ENCODE data around the gene SLC22A2.

The SLC22A2 gene

GRCh38 chr6:160274871-160275510 is 16.4 kb upstream of the SLC22A2 start:
- DNase-seq (ENCODE audit: low read depth in 1 of 2, low spot score in 1 of 2): no peak

- no peak for DNase-seq (ENCODE audit: low read depth in 1 of 2, low spot score in 1 of 2)
Measured at GRCh38 chr6:160273750-160274149, 15.1 kb upstream of the SLC22A2 start.

GRCh38 chr6:160273196-160273595 is 14.6 kb upstream of the SLC22A2 start:
- DNase-seq (ENCODE audit: low read depth in 1 of 2, low spot score in 1 of 2): no peak

- DNase-seq (ENCODE audit: low read depth in 1 of 2, low spot score in 1 of 2): no peak
Measured at GRCh38 chr6:160272707-160273106, 14.1 kb upstream of the SLC22A2 start.

- no peak for DNase-seq (ENCODE audit: low read depth in 1 of 2, low spot score in 1 of 2)
Measured at GRCh38 chr6:160270347-160270746, 11.7 kb upstream of the SLC22A2 start.

- DNase-seq (ENCODE audit: low read depth in 1 of 2, low spot score in 1 of 2): no peak
Measured at GRCh38 chr6:160269771-160270170, 11.2 kb upstream of the SLC22A2 start.

- no peak for DNase-seq (ENCODE audit: low read depth in 1 of 2, low spot score in 1 of 2)
Measured at GRCh38 chr6:160269023-160269521, 10.5 kb upstream of the SLC22A2 start.

GRCh38 chr6:160267102-160267501 is 8.5 kb upstream of the SLC22A2 start:
- no peak for DNase-seq (ENCODE audit: low read depth in 1 of 2, low spot score in 1 of 2)

GRCh38 chr6:160265869-160266476 is 7.4 kb upstream of the SLC22A2 start:
- no peak for DNase-seq (ENCODE audit: low read depth in 1 of 2, low spot score in 1 of 2)

- DNase-seq (ENCODE audit: low read depth in 1 of 2, low spot score in 1 of 2): no peak
Measured at GRCh38 chr6:160264061-160264612, 5.5 kb upstream of the SLC22A2 start.

- DNase-seq (ENCODE audit: low read depth in 1 of 2, low spot score in 1 of 2): no peak
Measured at GRCh38 chr6:160263196-160263939, 4.7 kb upstream of the SLC22A2 start.

- DNase-seq (ENCODE audit: low read depth in 1 of 2, low spot score in 1 of 2): no peak
Measured at GRCh38 chr6:160261991-160262680, 3.5 kb upstream of the SLC22A2 start.

GRCh38 chr6:160260803-160261450 is 2.3 kb upstream of the SLC22A2 start:
- no peak for DNase-seq (ENCODE audit: low read depth in 1 of 2, low spot score in 1 of 2)

GRCh38 chr6:160260367-160260766 is 1.7 kb upstream of the SLC22A2 start:
- no peak for DNase-seq (ENCODE audit: low read depth in 1 of 2, low spot score in 1 of 2)

GRCh38 chr6:160259598-160259997 is 977 bp upstream of the SLC22A2 start:
- no peak for DNase-seq (ENCODE audit: low read depth in 1 of 2, low spot score in 1 of 2)

GRCh38 chr6:160259143-160259425 is 463 bp upstream of the SLC22A2 start:
- DNase-seq (ENCODE audit: low read depth in 1 of 2, low spot score in 1 of 2): no peak

- DNase-seq (ENCODE audit: low read depth in 1 of 2, low spot score in 1 of 2): no peak
Measured at GRCh38 chr6:160256445-160256844, 2.2 kb downstream of the SLC22A2 start.

- no peak for DNase-seq (ENCODE audit: low read depth in 1 of 2, low spot score in 1 of 2)
Measured at GRCh38 chr6:160254467-160255312, 3.9 kb downstream of the SLC22A2 start.

GRCh38 chr6:160253714-160254113 is 4.9 kb downstream of the SLC22A2 start:
- DNase-seq (ENCODE audit: low read depth in 1 of 2, low spot score in 1 of 2): no peak

- no peak for DNase-seq (ENCODE audit: low read depth in 1 of 2, low spot score in 1 of 2)
Measured at GRCh38 chr6:160253292-160253691, 5.3 kb downstream of the SLC22A2 start.

Measured in stimulated activated CD4-positive, alpha-beta T cell treated with anti-CD3 and anti-CD28 coated beads, Interleukin-15, amount 100 ng/mL, for 1 hour (primary cell).